Activated T-cell treated with anti-CD3 and anti-CD28 coated beads, Interleukin-2, amount 50 U/mL, for 4 hours (primary cell): ENCODE results near the gene KRTAP2-1. TPM values are rescaled to one million over a fixed set of nuclear protein-coding genes. Genes with fewer than 3 reads are reported as not detected.

Experiments
- total RNA-seq, 3 donors: library from RNA; stranded (reverse); gene quantifications; one replicate each; pipeline ENCODE4 v1.2.1, GENCODE V29; 2021

KRTAP2-1 gene
- total RNA-seq, 3 donors from 2014 or later = not detected

Other genes with a start within 250 kb of the KRTAP2-1 start
- not detected for gene KRT28, start 247.4 kb downstream of the KRTAP2-1 start, total RNA-seq
- gene KRT10, start 224.7 kb downstream of the KRTAP2-1 start, total RNA-seq = 10 to 100 TPM; 48.7 to 50.0 (median 49.7) TPM
- gene KRT12, start 180.1 kb downstream of the KRTAP2-1 start, total RNA-seq = not detected
- gene KRT20, start 162.1 kb downstream of the KRTAP2-1 start, total RNA-seq = under 1 TPM; 0.19 to 0.30 (median 0.21) TPM
- not detected for gene KRT23, start 109.7 kb downstream of the KRTAP2-1 start, total RNA-seq
- gene KRT39, start 80.4 kb downstream of the KRTAP2-1 start, total RNA-seq = not detected
- gene KRT40, start 63.0 kb downstream of the KRTAP2-1 start, total RNA-seq = not detected
- not detected for gene KRTAP3-3, start 53.2 kb downstream of the KRTAP2-1 start, total RNA-seq
- not detected for gene KRTAP3-2, start 47.4 kb downstream of the KRTAP2-1 start, total RNA-seq
- gene KRTAP3-1, start 38.2 kb downstream of the KRTAP2-1 start, total RNA-seq = not detected
- not detected for gene KRTAP1-5, start 20.1 kb downstream of the KRTAP2-1 start, total RNA-seq
- gene KRTAP1-4, start 17.1 kb downstream of the KRTAP2-1 start, total RNA-seq = not detected
- not detected for gene KRTAP1-3, start 12.4 kb downstream of the KRTAP2-1 start, total RNA-seq
- gene KRTAP1-1, start 5.9 kb downstream of the KRTAP2-1 start, total RNA-seq = not detected
- gene KRTAP2-2, start 7.9 kb upstream of the KRTAP2-1 start, total RNA-seq = not detected
- not detected for gene KRTAP2-3, start 12.8 kb upstream of the KRTAP2-1 start, total RNA-seq
- gene KRTAP2-4, start 18.6 kb upstream of the KRTAP2-1 start, total RNA-seq = not detected
- gene KRTAP4-7, start 36.8 kb upstream of the KRTAP2-1 start, total RNA-seq = not detected
- not detected for gene KRTAP4-8, start 50.8 kb upstream of the KRTAP2-1 start, total RNA-seq
- not detected for gene KRTAP4-16, start 54.9 kb upstream of the KRTAP2-1 start, total RNA-seq
- not detected for gene KRTAP4-9, start 58.1 kb upstream of the KRTAP2-1 start, total RNA-seq
- gene KRTAP4-11, start 71.1 kb upstream of the KRTAP2-1 start, total RNA-seq = not detected
- gene KRTAP4-12, start 76.9 kb upstream of the KRTAP2-1 start, total RNA-seq = not detected
- gene KRTAP4-6, start 93.2 kb upstream of the KRTAP2-1 start, total RNA-seq = not detected
- not detected for gene KRTAP4-5, start 102.5 kb upstream of the KRTAP2-1 start, total RNA-seq
- not detected for gene KRTAP4-4, start 113.4 kb upstream of the KRTAP2-1 start, total RNA-seq
- not detected for gene KRTAP4-3, start 120.9 kb upstream of the KRTAP2-1 start, total RNA-seq
- gene KRTAP4-2, start 130.9 kb upstream of the KRTAP2-1 start, total RNA-seq = not detected
- gene KRTAP4-1, start 137.6 kb upstream of the KRTAP2-1 start, total RNA-seq = not detected
- not detected for gene KRTAP9-1, start 142.6 kb upstream of the KRTAP2-1 start, total RNA-seq
- not detected for gene KRTAP9-2, start 179.3 kb upstream of the KRTAP2-1 start, total RNA-seq
- not detected for gene KRTAP9-3, start 185.1 kb upstream of the KRTAP2-1 start, total RNA-seq
- gene KRTAP9-8, start 190.7 kb upstream of the KRTAP2-1 start, total RNA-seq = not detected
- gene KRTAP9-4, start 202.4 kb upstream of the KRTAP2-1 start, total RNA-seq = not detected
- gene KRTAP9-9, start 208.1 kb upstream of the KRTAP2-1 start, total RNA-seq = not detected
- not detected for gene KRTAP9-6, start 218.1 kb upstream of the KRTAP2-1 start, total RNA-seq
- not detected for gene KRTAP9-7, start 228.4 kb upstream of the KRTAP2-1 start, total RNA-seq